HL-60 (cell line): Measurements from ENCODE around the gene INPP5E.

Experiments used
- DNase-seq, 2 experiments: peaks; one replicate each; pipeline ENCODE4 v3.0.0-alpha.2; 2010 to 2020; ENCODE audit warnings: low read depth in 1 of 2, low spot score in 1 of 2
- H3K27ac ChIP-seq: fragments of 250-450 bp; sonication (Bioruptor Pico); replicated peaks from 2 replicates; pipeline ENCODE4 v1.5.1; 2020; ENCODE audit warnings: mild to moderate bottlenecking, moderate library complexity
- H3K27me3 ChIP-seq: fragments of 250-450 bp; sonication (Bioruptor Pico); 2 replicates; pipeline ENCODE4 v1.5.1; 2021; ENCODE audit warnings: mild to moderate bottlenecking, moderate library complexity; ENCODE audit not compliant: insufficient read depth, poor library complexity, severe bottlenecking
- H3K4me3 ChIP-seq: replicated peaks from 2 replicates; pipeline ENCODE4 v1.5.1; 2011; ENCODE audit warnings: mild to moderate bottlenecking, control low read depth, low read length; ENCODE audit not compliant: insufficient read depth
- GABPA ChIP-seq: IDR thresholded peaks from 2 replicates; pipeline ENCODE4 v1.6.1; 2012; ENCODE audit warnings: low read depth
- POLR2AphosphoS5 ChIP-seq: IDR thresholded peaks from 2 replicates; pipeline ENCODE4 v1.6.1; 2012; ENCODE audit warnings: low read depth
- SPI1 ChIP-seq: IDR thresholded peaks from 2 replicates; pipeline ENCODE4 v1.6.1; 2012; ENCODE audit warnings: low read depth, mild to moderate bottlenecking, borderline replicate concordance
- TF ChIP-seq, protein P1 (sequence below): IDR thresholded peaks from 2 replicates; pipeline ENCODE4 v1.6.1; 2012; ENCODE audit warnings: low read depth; ENCODE audit not compliant: insufficient replicate concordance
- TF ChIP-seq, protein P2 (sequence below): IDR thresholded peaks from one replicate; pipeline ENCODE4 v1.5.1; 2011; ENCODE audit warnings: low read length, control low read depth, inconsistent platforms; ENCODE audit not compliant: insufficient read depth

Gene INPP5E

DNA sequence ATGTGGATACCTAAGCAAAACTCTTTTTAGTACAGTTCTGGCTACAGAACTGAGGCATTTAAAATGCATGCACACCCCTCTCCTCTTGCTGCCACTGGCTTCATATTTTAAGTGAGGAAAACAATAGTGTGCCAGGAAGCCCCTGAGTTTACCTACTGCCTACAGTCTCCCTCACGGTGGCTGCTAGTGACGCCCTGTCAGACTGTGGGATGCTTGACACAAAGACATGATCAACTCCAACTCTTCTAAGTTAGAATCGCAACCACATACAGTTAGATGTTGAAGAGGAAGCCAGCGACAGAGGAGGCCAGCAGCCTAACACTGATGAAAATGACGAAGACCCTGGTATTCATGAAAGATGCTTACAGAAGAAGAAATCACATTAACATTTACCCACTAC lies 41.9 kb upstream of the INPP5E start:
- peak overlapping the region; percentile 84 for H3K27ac ChIP-seq
- TF ChIP-seq POLR2AphosphoS5 (no peak), GABPA (no peak), SPI1 (no peak)
- TF ChIP-seq, protein P1, sequence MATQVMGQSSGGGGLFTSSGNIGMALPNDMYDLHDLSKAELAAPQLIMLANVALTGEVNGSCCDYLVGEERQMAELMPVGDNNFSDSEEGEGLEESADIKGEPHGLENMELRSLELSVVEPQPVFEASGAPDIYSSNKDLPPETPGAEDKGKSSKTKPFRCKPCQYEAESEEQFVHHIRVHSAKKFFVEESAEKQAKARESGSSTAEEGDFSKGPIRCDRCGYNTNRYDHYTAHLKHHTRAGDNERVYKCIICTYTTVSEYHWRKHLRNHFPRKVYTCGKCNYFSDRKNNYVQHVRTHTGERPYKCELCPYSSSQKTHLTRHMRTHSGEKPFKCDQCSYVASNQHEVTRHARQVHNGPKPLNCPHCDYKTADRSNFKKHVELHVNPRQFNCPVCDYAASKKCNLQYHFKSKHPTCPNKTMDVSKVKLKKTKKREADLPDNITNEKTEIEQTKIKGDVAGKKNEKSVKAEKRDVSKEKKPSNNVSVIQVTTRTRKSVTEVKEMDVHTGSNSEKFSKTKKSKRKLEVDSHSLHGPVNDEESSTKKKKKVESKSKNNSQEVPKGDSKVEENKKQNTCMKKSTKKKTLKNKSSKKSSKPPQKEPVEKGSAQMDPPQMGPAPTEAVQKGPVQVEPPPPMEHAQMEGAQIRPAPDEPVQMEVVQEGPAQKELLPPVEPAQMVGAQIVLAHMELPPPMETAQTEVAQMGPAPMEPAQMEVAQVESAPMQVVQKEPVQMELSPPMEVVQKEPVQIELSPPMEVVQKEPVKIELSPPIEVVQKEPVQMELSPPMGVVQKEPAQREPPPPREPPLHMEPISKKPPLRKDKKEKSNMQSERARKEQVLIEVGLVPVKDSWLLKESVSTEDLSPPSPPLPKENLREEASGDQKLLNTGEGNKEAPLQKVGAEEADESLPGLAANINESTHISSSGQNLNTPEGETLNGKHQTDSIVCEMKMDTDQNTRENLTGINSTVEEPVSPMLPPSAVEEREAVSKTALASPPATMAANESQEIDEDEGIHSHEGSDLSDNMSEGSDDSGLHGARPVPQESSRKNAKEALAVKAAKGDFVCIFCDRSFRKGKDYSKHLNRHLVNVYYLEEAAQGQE: no peak
- TF ChIP-seq, protein P2, sequence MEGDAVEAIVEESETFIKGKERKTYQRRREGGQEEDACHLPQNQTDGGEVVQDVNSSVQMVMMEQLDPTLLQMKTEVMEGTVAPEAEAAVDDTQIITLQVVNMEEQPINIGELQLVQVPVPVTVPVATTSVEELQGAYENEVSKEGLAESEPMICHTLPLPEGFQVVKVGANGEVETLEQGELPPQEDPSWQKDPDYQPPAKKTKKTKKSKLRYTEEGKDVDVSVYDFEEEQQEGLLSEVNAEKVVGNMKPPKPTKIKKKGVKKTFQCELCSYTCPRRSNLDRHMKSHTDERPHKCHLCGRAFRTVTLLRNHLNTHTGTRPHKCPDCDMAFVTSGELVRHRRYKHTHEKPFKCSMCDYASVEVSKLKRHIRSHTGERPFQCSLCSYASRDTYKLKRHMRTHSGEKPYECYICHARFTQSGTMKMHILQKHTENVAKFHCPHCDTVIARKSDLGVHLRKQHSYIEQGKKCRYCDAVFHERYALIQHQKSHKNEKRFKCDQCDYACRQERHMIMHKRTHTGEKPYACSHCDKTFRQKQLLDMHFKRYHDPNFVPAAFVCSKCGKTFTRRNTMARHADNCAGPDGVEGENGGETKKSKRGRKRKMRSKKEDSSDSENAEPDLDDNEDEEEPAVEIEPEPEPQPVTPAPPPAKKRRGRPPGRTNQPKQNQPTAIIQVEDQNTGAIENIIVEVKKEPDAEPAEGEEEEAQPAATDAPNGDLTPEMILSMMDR: no peak
- DNase-seq: no peak
- H3K4me3 ChIP-seq: peak overlapping the region; percentile 91
- H3K27me3 ChIP-seq: no peaks in the 10 kb centered on the region

DNA sequence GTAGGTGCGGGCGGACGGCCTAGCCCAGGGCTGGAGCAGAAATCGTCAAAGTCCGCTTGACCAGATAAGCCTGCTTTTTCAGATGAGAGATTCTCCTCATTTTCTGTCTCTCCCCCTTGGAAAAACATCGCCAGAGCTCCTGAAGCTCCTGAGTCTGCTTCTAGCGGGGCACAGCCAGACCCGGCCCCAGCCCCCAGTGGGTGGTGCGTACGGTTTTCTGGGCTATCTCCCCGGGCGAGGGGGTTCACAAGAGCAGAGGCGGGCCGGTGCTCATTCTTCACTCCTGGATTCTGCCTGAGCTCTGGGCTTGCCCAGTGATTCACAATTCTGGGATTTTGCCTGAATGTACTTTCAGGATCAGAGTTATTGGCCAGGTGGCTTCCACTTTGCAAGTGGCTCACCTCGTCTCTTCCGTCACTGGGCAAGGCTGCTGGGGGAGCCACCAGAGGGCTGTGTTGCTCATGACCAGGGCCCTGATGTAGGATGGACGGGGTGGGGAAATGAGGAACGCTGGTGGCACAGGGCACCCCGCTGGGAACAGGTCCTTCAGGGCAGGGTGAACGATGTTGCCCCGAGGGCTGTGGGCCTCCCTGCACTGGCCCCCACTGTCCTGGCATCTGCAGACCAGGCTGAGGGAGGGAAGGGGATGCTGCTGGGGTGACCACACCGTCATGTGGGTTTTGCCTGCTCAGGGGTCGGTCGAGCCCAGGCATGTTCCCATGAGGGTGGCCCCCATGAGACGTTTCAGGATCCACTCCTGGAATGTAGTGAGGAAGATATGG lies 36.9 kb upstream of the INPP5E start:
- H3K4me3 ChIP-seq: no peak overlapping the region
- H3K27ac ChIP-seq: no peak overlapping the region
- H3K27me3 ChIP-seq: no peaks in the 10 kb centered on the region
- DNase-seq: no peak
- TF ChIP-seq, protein P1: no peak
- TF ChIP-seq SPI1: no peak
- TF ChIP-seq GABPA: no peak
- no peak for TF ChIP-seq POLR2AphosphoS5
- TF ChIP-seq, protein P2: no peak

DNA sequence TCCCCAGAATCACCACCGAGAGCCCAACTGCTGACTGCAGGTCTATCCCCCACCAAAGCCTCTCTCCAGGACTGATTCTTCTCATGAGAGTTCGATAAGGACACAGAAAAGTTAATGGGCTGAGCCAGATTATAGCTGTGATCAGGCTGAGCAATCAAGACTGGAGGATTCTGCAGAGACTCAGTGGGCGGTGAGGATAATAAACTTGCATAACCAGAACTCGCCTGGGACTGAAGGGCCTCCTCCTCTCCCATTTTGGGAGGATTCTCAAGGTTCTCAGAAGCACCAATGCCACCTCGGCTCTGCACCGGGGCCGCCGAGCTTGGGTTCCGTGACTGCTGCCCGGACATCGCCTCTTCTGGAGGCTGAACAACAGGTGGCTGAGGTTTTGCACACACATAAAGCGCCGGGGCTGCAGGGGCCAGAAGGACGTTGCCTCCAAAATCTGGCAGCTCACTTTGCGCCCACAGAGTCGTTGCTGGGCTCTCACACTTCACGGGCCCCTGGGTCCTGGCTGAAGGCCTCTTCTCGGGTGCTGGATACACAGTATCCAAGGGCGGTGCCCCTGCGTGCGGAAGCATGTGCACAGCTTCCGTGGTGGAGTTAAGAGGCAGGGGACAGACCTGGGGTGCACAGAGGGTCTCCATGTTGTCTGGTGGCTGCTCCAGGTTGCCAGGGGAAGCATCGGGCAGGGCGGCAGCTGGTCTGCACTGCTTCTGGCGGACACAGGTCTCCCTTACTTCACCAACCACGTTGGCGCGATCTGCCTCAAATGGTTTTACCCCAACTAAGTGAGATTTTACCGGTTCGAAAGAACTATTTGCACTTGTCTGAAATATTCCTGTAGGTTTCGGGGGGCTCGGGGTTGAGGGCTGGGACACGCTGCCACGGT lies 35.6 kb upstream of the INPP5E start:
- Histone ChIP-seq H3K27ac (no peak overlapping the region), H3K27me3 (no peaks in the 10 kb centered on the region), H3K4me3 (no peak overlapping the region)
- TF ChIP-seq, protein P2: no peak
- TF ChIP-seq, protein P1: no peak
- no peak for TF ChIP-seq GABPA
- no peak; the same call in 1 of the 2 replicates for TF ChIP-seq POLR2AphosphoS5
- TF ChIP-seq SPI1: no peak
- no peak for DNase-seq
